ENCODE data around the gene SIVA1. TPM values are rescaled to one million over a fixed set of nuclear protein-coding genes. Genes with fewer than 3 reads are reported as not detected.

Gene SIVA1
- total RNA-seq, 2 donors from 2014 or later: 218 to 320 TPM

- Histone ChIP-seq H3K27ac (no peak overlapping the region), H3K9me3 (no peaks in the 10 kb centered on the region), H3K4me3 (no peak overlapping the region), H3K4me1 (ENCODE audit: control insufficient read depth in 1 of 2, low read depth in 2 of 2) (no peaks in the 10 kb centered on the region), H3K27me3 (replicated peaks; ENCODE audit: insufficient read depth) (no peaks in the 10 kb centered on the region), H3K36me3 (peaks cover 37% of the 10 kb centered on the region)
- TF ChIP-seq, protein P1, sequence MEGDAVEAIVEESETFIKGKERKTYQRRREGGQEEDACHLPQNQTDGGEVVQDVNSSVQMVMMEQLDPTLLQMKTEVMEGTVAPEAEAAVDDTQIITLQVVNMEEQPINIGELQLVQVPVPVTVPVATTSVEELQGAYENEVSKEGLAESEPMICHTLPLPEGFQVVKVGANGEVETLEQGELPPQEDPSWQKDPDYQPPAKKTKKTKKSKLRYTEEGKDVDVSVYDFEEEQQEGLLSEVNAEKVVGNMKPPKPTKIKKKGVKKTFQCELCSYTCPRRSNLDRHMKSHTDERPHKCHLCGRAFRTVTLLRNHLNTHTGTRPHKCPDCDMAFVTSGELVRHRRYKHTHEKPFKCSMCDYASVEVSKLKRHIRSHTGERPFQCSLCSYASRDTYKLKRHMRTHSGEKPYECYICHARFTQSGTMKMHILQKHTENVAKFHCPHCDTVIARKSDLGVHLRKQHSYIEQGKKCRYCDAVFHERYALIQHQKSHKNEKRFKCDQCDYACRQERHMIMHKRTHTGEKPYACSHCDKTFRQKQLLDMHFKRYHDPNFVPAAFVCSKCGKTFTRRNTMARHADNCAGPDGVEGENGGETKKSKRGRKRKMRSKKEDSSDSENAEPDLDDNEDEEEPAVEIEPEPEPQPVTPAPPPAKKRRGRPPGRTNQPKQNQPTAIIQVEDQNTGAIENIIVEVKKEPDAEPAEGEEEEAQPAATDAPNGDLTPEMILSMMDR (IDR thresholded peaks at IDR 0.05): no peak
- no peak for ATAC-seq (ENCODE audit: insufficient number of reproducible peaks, low FRiP score, low read depth)
- DNase-seq (ENCODE audit: low spot score): no peak
Measured at GRCh38 chr14:104776961-104777807, 24.2 kb downstream of the SIVA1 start.

DNA sequence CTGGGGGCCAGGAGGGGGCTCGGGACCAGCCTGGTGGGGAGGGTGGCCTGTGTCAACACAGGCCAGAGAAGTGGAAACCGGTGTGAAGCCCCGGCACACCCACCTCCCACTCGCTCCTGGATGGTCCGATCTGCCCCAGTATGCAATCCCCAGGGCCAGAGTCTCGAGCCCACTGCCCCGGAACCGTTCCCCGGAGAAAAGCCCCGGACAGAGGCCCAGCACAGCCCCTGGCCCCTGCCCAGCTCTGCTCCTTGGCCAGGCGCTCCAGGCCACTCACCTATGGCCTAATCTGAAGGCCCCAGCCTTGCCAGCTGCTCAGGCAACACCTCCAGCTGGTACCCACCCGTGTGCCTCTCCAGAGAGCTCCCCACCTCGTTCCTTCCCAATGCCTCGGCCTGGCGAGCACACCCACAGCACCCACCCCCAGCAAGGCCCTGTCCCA, 24.9 kb downstream of the SIVA1 start:
- Histone ChIP-seq H3K27ac (no peak overlapping the region), H3K4me3 (no peak overlapping the region), H3K36me3 (peaks cover 30% of the 10 kb centered on the region), H3K9me3 (no peaks in the 10 kb centered on the region), H3K4me1 (ENCODE audit: control insufficient read depth in 1 of 2, low read depth in 2 of 2) (no peaks in the 10 kb centered on the region), H3K27me3 (replicated peaks; ENCODE audit: insufficient read depth) (no peaks in the 10 kb centered on the region)
- ATAC-seq (ENCODE audit: insufficient number of reproducible peaks, low FRiP score, low read depth) (no peak), DNase-seq (ENCODE audit: low spot score) (no peak)
- TF ChIP-seq, protein P1 (IDR thresholded peaks at IDR 0.05): no peak

DNA sequence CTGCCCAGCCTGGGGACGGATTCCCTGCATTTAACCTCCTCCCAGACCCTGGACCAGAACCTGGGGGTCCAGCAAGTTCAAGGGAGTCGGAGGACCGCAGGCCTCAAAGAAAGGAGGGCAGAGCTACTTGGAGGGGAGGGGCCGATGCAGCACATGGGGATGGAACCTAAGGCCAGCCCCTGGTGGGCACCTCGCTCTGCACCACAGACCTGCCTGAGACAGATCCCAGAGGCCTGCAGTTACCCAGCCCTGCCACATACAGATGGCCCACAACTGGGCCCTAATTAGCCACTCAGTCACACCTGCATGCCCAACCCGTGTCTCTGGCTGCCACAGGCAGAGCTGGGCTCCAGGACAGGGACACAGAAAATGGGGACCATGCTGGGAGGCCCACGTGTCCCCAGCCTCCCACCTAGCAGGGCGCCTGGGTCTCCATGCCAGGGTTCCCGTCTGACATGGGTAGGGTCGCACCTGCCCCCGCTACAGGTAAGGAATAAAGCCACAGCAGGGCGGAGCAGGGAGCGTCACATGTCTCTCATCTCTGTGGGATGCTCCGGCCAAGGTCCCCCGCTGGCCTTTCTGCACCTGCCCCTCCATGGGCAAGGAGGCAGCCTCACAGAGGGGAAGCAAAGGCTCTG, 25.9 kb downstream of the SIVA1 start:
- DNase-seq (ENCODE audit: low spot score): no peak
- H3K27ac ChIP-seq: no peak overlapping the region
- no peaks in the 10 kb centered on the region for H3K9me3 ChIP-seq
- H3K27me3 ChIP-seq (replicated peaks; ENCODE audit: insufficient read depth): no peaks in the 10 kb centered on the region
- TF ChIP-seq, protein P1 (IDR thresholded peaks at IDR 0.05): no peak
- H3K4me1 ChIP-seq (ENCODE audit: control insufficient read depth in 1 of 2, low read depth in 2 of 2): no peaks in the 10 kb centered on the region
- H3K4me3 ChIP-seq: no peak overlapping the region
- peaks cover 25% of the 10 kb centered on the region for H3K36me3 ChIP-seq
- no peak for ATAC-seq (ENCODE audit: insufficient number of reproducible peaks, low FRiP score, low read depth)

GRCh38 chr14:104779776-104780512, 27.0 kb downstream of the SIVA1 start:
- H3K27me3 ChIP-seq (replicated peaks; ENCODE audit: insufficient read depth): no peaks in the 10 kb centered on the region
- peaks cover 22% of the 10 kb centered on the region for H3K36me3 ChIP-seq
- DNase-seq (ENCODE audit: low spot score) (no peak), ATAC-seq (ENCODE audit: insufficient number of reproducible peaks, low FRiP score, low read depth) (no peak)
- H3K27ac ChIP-seq: no peak overlapping the region
- no peak overlapping the region for H3K4me3 ChIP-seq
- H3K9me3 ChIP-seq: no peaks in the 10 kb centered on the region
- TF ChIP-seq, protein P1 (IDR thresholded peaks at IDR 0.05): no peak
- peaks cover 0 to 7% of the 10 kb centered on the region in 2 donors for H3K4me1 ChIP-seq (ENCODE audit: control insufficient read depth in 1 of 2, low read depth in 2 of 2)
